ENCODE measurements around the gene SCGB3A2.

Gene SCGB3A2

GRCh38 chr5:147901599-147902039 lies 23.1 kb downstream of the SCGB3A2 start:
- DNase-seq (ENCODE audit: insufficient read length, low spot score), result no peak
- FAIRE-seq, result no peak

- DNase-seq (ENCODE audit: insufficient read length, low spot score), result no peak
- no peak for FAIRE-seq
These were observed 24.2 kb downstream of the SCGB3A2 start for GRCh38 chr5:147902609-147903115.

- FAIRE-seq (no peak), DNase-seq (ENCODE audit: insufficient read length, low spot score) (no peak)
These were observed 25.6 kb downstream of the SCGB3A2 start for GRCh38 chr5:147904110-147904509.

GRCh38 chr5:147906326-147907095 lies 28.0 kb downstream of the SCGB3A2 start, which contains the start of gene C5orf46:
Gene C5orf46 (minus strand): TSS chr5:147906538. CDS start chr5:147906501, 37 bp downstream.
- FAIRE-seq (no peak), DNase-seq (ENCODE audit: insufficient read length, low spot score) (no peak)

- FAIRE-seq (no peak), DNase-seq (ENCODE audit: insufficient read length, low spot score) (no peak)
These were observed 32.9 kb downstream of the SCGB3A2 start for GRCh38 chr5:147911427-147911826.

- FAIRE-seq (no peak), DNase-seq (ENCODE audit: insufficient read length, low spot score) (no peak)
These were observed 33.5 kb downstream of the SCGB3A2 start for GRCh38 chr5:147912011-147912410.

- DNase-seq (ENCODE audit: insufficient read length, low spot score) (no peak), FAIRE-seq (no peak)
These were observed 35.3 kb downstream of the SCGB3A2 start for GRCh38 chr5:147913786-147914185.

- no peak for FAIRE-seq
- DNase-seq (ENCODE audit: insufficient read length, low spot score), result no peak
These were observed 39.7 kb downstream of the SCGB3A2 start for GRCh38 chr5:147918101-147918685.

- no peak for FAIRE-seq
- no peak for DNase-seq (ENCODE audit: insufficient read length, low spot score)
These were observed 40.4 kb downstream of the SCGB3A2 start for GRCh38 chr5:147918899-147919298.

- FAIRE-seq (no peak), DNase-seq (ENCODE audit: insufficient read length, low spot score) (no peak)
These were observed 42.0 kb downstream of the SCGB3A2 start for GRCh38 chr5:147920420-147921030.

GRCh38 chr5:147921136-147921535 lies 42.6 kb downstream of the SCGB3A2 start:
- DNase-seq (ENCODE audit: insufficient read length, low spot score) (no peak), FAIRE-seq (no peak)

GRCh38 chr5:147925020-147925419 lies 46.5 kb downstream of the SCGB3A2 start:
- DNase-seq (ENCODE audit: insufficient read length, low spot score), result no peak
- FAIRE-seq, result no peak

GRCh38 chr5:147927901-147928300 lies 49.4 kb downstream of the SCGB3A2 start:
- FAIRE-seq (no peak), DNase-seq (ENCODE audit: insufficient read length, low spot score) (no peak)

- FAIRE-seq, result no peak
- no peak for DNase-seq (ENCODE audit: insufficient read length, low spot score)
These were observed 52.3 kb downstream of the SCGB3A2 start for GRCh38 chr5:147930769-147931168.
